HG03565 (cell line): ENCODE data around the gene ACAN.

ENCODE experiments used
- ATAC-seq: cut with Tn5 transposase; IDR thresholded peaks from one replicate; pipeline ENCODE4 v1.9.1; 2021; ENCODE audit warnings: mild to moderate bottlenecking, moderate library complexity; ENCODE audit not compliant: unreplicated experiment

ACAN gene

DNA sequence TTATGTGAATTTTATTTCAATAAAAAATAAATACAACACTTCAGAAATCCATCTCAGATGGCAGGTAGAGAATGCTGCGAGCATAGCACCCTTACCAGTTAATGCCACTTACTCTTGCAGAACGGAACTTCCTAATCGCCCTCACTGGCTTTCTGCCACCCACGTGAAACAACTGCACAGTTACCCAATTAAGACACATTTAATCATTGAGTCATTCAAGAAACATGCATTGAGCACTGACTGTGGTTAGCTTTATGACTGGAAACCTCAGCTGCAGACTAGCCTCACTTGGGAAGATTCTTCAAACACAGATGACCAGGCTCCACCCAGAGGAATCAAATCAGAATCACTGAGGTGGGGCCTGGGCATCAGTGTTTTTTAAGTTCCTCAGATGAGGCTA, 115.5 kb downstream of the ACAN start:
- ATAC-seq: peak; percentile 58

- no peak for ATAC-seq
Measured at GRCh38 chr15:88920186-88920891, 117.1 kb downstream of the ACAN start.

DNA sequence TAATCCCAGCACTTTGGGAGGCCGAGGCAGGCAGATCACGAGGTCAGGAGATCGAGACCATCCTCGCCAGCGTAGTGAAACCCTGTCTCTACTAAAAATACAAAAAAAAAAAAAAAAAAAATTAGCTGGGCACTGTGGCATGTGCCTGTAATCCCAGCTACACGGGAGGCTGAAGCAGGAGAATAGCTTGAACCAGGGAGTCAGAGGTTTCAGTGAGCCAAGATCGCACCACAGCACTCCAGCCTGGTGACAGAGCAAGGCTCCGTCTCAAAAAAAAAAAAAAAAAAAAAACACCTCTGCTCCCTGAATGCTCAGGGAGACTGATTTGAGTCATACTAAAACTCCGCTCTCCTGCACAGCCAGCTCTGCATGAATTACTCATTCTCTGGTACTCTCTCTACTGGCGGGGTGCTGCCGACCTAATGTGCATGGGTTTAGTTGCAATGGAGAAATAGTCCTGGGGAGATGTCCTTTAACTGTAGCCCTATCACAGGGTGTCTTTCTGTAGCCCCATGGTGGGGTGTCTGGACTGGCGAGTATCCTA, 117.7 kb downstream of the ACAN start:
- peak; percentile 86 for ATAC-seq
